Thyroid gland (tissue), 4 donors: ENCODE data around the gene LRMDA.

Source experiments
- POLR2A ChIP-seq, 2 donors: fragments of 450-650 bp; IDR thresholded peaks; one replicate each; pipeline ENCODE4 v1.6.1; 2017; ENCODE audit warnings: antibody characterized with exemption in 2 of 2, mild to moderate bottlenecking in 2 of 2, moderate library complexity in 1 of 2
- TF ChIP-seq, protein P1 (sequence below), 6 experiments: fragments of 200-600 bp in 3 of 6; fragments of 450-650 bp in 3 of 6; sonication (generic) in 3 of 6; IDR thresholded peaks; one replicate each; pipeline ENCODE4 v1.5.1; 2016 to 2019; ENCODE audit warnings: antibody characterized with exemption in 6 of 6, mild to moderate bottlenecking in 2 of 6, inconsistent platforms in 1 of 6, moderate library complexity in 1 of 6

GRCh38 chr10:75751232-75751631 lies 319.8 kb downstream of the LRMDA start:
- TF ChIP-seq, protein P1, sequence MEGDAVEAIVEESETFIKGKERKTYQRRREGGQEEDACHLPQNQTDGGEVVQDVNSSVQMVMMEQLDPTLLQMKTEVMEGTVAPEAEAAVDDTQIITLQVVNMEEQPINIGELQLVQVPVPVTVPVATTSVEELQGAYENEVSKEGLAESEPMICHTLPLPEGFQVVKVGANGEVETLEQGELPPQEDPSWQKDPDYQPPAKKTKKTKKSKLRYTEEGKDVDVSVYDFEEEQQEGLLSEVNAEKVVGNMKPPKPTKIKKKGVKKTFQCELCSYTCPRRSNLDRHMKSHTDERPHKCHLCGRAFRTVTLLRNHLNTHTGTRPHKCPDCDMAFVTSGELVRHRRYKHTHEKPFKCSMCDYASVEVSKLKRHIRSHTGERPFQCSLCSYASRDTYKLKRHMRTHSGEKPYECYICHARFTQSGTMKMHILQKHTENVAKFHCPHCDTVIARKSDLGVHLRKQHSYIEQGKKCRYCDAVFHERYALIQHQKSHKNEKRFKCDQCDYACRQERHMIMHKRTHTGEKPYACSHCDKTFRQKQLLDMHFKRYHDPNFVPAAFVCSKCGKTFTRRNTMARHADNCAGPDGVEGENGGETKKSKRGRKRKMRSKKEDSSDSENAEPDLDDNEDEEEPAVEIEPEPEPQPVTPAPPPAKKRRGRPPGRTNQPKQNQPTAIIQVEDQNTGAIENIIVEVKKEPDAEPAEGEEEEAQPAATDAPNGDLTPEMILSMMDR (IDR thresholded peaks at IDR 0.05), result no peak
- TF ChIP-seq POLR2A (IDR thresholded peaks at IDR 0.05), result no peak
